Liver (tissue), 9 donors: Measurements from ENCODE around the gene MAP3K8. TPM values are rescaled to one million over a fixed set of nuclear protein-coding genes. Genes with fewer than 3 reads are reported as not detected.

Source experiments
- DNase-seq: peaks from one replicate; pipeline ENCODE4 v3.0.0-alpha.2; 2017; ENCODE audit warnings: low spot score
- H3K27ac ChIP-seq, 2 donors: one replicate each; pipeline ENCODE4 v1.7.0; 2013; ENCODE audit warnings: inconsistent platforms in 2 of 2, low read length in 2 of 2, control low read depth in 1 of 2, low read depth in 1 of 2, mild to moderate bottlenecking in 1 of 2
- H3K27me3 ChIP-seq, 4 donors: one replicate each; pipeline versions ENCODE4 v1.6.1 to v1.7.0; 2013; ENCODE audit warnings: low read length in 3 of 4, inconsistent platforms in 1 of 4, mild to moderate bottlenecking in 1 of 4, moderate library complexity in 1 of 4; ENCODE audit not compliant: control insufficient read depth in 4 of 4, insufficient read depth in 4 of 4
- H3K36me3 ChIP-seq, 4 donors: one replicate each; pipeline versions ENCODE4 v1.6.1 to v1.7.0; 2013; ENCODE audit warnings: low read length in 3 of 4, mild to moderate bottlenecking in 3 of 4, low read depth in 1 of 4, moderate library complexity in 1 of 4; ENCODE audit not compliant: control insufficient read depth in 4 of 4, insufficient read depth in 3 of 4
- H3K4me1 ChIP-seq, 4 donors: one replicate each; pipeline versions ENCODE4 v1.6.1 to v1.7.0; 2013; ENCODE audit warnings: low read length in 3 of 4, mild to moderate bottlenecking in 3 of 4, moderate library complexity in 1 of 4; ENCODE audit not compliant: control insufficient read depth in 4 of 4, insufficient read depth in 4 of 4
- H3K4me3 ChIP-seq, 3 donors: one replicate each; pipeline versions ENCODE4 v1.6.1 to v1.7.0; 2013; ENCODE audit warnings: low read length in 3 of 3, control low read depth in 1 of 3, low read depth in 1 of 3, mild to moderate bottlenecking in 1 of 3
- H3K9ac ChIP-seq, 2 donors: one replicate each; pipeline ENCODE4 v1.7.0; 2013; ENCODE audit warnings: low read length in 2 of 2, mild to moderate bottlenecking in 2 of 2, moderate library complexity in 2 of 2, control low read depth in 1 of 2, low read depth in 1 of 2
- H3K9me3 ChIP-seq, 4 donors: one replicate each; pipeline versions ENCODE4 v1.6.1 to v1.7.0; 2013; ENCODE audit warnings: low read length in 3 of 4; ENCODE audit not compliant: control insufficient read depth in 4 of 4
- CTCF ChIP-seq: fragments of 150-350 bp; IDR thresholded peaks from 2 replicates; pipeline ENCODE4 v1.5.1; 2017; ENCODE audit warnings: improper control_type of control experiment, low read depth, low read length; ENCODE audit not compliant: missing input control
- EGR1 ChIP-seq, 2 donors: IDR thresholded peaks; 2 replicates each; pipeline ENCODE4 v1.6.1; 2016 to 2018; ENCODE audit warnings: antibody characterized with exemption in 2 of 2, low read depth in 2 of 2
- FOXA1 ChIP-seq: IDR thresholded peaks from 2 replicates; pipeline ENCODE4 v1.6.1; 2016; ENCODE audit warnings: antibody characterized with exemption
- FOXA2 ChIP-seq: IDR thresholded peaks from 2 replicates; pipeline ENCODE4 v1.6.1; 2016; ENCODE audit warnings: antibody characterized with exemption
- GABPA ChIP-seq, 2 donors: IDR thresholded peaks in 1 of 2; conservative IDR thresholded peaks in 1 of 2; 2 replicates each; pipeline ENCODE4 v1.6.1; 2016; ENCODE audit warnings: antibody characterized with exemption in 2 of 2, mild to moderate bottlenecking in 1 of 2, moderate library complexity in 1 of 2
- HNF4A ChIP-seq, 2 donors: conservative IDR thresholded peaks; 2 replicates each; pipeline ENCODE4 v1.6.1; 2016; ENCODE audit warnings: antibody characterized with exemption in 2 of 2, mild to moderate bottlenecking in 2 of 2
- HNF4G ChIP-seq: IDR thresholded peaks from 2 replicates; pipeline ENCODE4 v1.6.1; 2016; ENCODE audit warnings: antibody characterized with exemption
- JUND ChIP-seq, 2 donors: IDR thresholded peaks; 2 replicates each; pipeline ENCODE4 v1.6.1; 2016; ENCODE audit warnings: antibody characterized with exemption in 2 of 2
- NR2F2 ChIP-seq: IDR thresholded peaks from 2 replicates; pipeline ENCODE4 v1.6.1; 2016; ENCODE audit warnings: antibody characterized with exemption
- RXRA ChIP-seq, 2 donors: IDR thresholded peaks; 2 replicates each; pipeline ENCODE4 v1.6.1; 2017 to 2018; ENCODE audit warnings: antibody characterized with exemption in 2 of 2, mild to moderate bottlenecking in 1 of 2
- SP1 ChIP-seq: IDR thresholded peaks from 2 replicates; pipeline ENCODE4 v1.6.1; 2018; ENCODE audit warnings: antibody characterized with exemption, mild to moderate bottlenecking
- TAF1 ChIP-seq: conservative IDR thresholded peaks from 2 replicates; pipeline ENCODE4 v1.6.1; 2016; ENCODE audit warnings: antibody characterized with exemption, mild to moderate bottlenecking
- YY1 ChIP-seq: IDR thresholded peaks from 2 replicates; pipeline ENCODE4 v1.6.1; 2016; ENCODE audit warnings: antibody characterized with exemption, mild to moderate bottlenecking
- WGBS: extraction: QIAGEN DNeasy Blood & Tissue Kit; methylation state at CpG from one replicate; pipeline ENCODE4 v1.1.7; 2013; 5-methylcytosine and 5-hydroxymethylcytosine counted together
- polyA plus RNA-seq, 2 donors: library from polyadenylated mRNA; stranded (reverse) in 1 of 2; unstranded in 1 of 2; fragments of 200-250 nt in 1 of 2; fragments of >200 nt in 1 of 2; fragmentation: Nextera tagmentation in 1 of 2; extraction: Ambion mirVana in 1 of 2; gene quantifications; one replicate each; pipeline versions ENCODE4 v1.2.1 to v1.2.3, GENCODE V29; 2013 to 2015
- total RNA-seq, 2 donors: library from RNA; depleted of rRNA; stranded (reverse); fragments of >200 nt; gene quantifications; one replicate each; pipeline ENCODE4 v1.2.3, GENCODE V29; 2014
- TF ChIP-seq, protein P1 (sequence below): IDR thresholded peaks from 2 replicates; pipeline ENCODE4 v1.6.1; 2016; ENCODE audit warnings: antibody characterized with exemption
- TF ChIP-seq, protein P2 (sequence below): IDR thresholded peaks from 2 replicates; pipeline ENCODE4 v1.6.1; 2016; ENCODE audit warnings: antibody characterized with exemption
- TF ChIP-seq, protein P3 (sequence below): IDR thresholded peaks from 2 replicates; pipeline ENCODE4 v1.6.1; 2016; ENCODE audit warnings: antibody characterized with exemption, mild to moderate bottlenecking
- donor health status: healthy.
- donor health status: healthy.
- donor health status: healthy.
- donor health status: healthy.
- donor health status: healthy.

Gene MAP3K8
- total and polyA plus RNA-seq, 4 donors: 2.1 to 11.4 (median 6.1) TPM

- TF ChIP-seq, protein P1, sequence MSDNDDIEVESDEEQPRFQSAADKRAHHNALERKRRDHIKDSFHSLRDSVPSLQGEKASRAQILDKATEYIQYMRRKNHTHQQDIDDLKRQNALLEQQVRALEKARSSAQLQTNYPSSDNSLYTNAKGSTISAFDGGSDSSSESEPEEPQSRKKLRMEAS: no peak
- TF ChIP-seq YY1: no peak
- TF ChIP-seq FOXA1: no peak
- no peak for TF ChIP-seq HNF4G
- TF ChIP-seq RXRA (IDR thresholded peaks at IDR 0.05): no peak
- TF ChIP-seq JUND (IDR thresholded peaks at IDR 0.05): no peak
- no peak for TF ChIP-seq CTCF
- TF ChIP-seq EGR1 (IDR thresholded peaks at IDR 0.05; ENCODE audit: low read depth in 2 of 2): no peak
- TF ChIP-seq SP1: no peak
- no peak for TF ChIP-seq NR2F2
- TF ChIP-seq, protein P2, sequence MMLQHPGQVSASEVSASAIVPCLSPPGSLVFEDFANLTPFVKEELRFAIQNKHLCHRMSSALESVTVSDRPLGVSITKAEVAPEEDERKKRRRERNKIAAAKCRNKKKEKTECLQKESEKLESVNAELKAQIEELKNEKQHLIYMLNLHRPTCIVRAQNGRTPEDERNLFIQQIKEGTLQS: no peak
- TF ChIP-seq, protein P3, sequence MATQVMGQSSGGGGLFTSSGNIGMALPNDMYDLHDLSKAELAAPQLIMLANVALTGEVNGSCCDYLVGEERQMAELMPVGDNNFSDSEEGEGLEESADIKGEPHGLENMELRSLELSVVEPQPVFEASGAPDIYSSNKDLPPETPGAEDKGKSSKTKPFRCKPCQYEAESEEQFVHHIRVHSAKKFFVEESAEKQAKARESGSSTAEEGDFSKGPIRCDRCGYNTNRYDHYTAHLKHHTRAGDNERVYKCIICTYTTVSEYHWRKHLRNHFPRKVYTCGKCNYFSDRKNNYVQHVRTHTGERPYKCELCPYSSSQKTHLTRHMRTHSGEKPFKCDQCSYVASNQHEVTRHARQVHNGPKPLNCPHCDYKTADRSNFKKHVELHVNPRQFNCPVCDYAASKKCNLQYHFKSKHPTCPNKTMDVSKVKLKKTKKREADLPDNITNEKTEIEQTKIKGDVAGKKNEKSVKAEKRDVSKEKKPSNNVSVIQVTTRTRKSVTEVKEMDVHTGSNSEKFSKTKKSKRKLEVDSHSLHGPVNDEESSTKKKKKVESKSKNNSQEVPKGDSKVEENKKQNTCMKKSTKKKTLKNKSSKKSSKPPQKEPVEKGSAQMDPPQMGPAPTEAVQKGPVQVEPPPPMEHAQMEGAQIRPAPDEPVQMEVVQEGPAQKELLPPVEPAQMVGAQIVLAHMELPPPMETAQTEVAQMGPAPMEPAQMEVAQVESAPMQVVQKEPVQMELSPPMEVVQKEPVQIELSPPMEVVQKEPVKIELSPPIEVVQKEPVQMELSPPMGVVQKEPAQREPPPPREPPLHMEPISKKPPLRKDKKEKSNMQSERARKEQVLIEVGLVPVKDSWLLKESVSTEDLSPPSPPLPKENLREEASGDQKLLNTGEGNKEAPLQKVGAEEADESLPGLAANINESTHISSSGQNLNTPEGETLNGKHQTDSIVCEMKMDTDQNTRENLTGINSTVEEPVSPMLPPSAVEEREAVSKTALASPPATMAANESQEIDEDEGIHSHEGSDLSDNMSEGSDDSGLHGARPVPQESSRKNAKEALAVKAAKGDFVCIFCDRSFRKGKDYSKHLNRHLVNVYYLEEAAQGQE: no peak
- no peak for TF ChIP-seq FOXA2
- no peak for TF ChIP-seq TAF1
- no peak for TF ChIP-seq HNF4A (conservative IDR thresholded peaks at IDR 0.05)
- no peak for TF ChIP-seq GABPA (IDR thresholded peaks at IDR 0.05 in 1 of 2, conservative IDR thresholded peaks at IDR 0.05 in 1 of 2)
Measured at GRCh38 chr10:30455816-30456215, 21.8 kb downstream of the MAP3K8 start.

GRCh38 chr10:30456266-30456665 is 22.3 kb downstream of the MAP3K8 start:
- no peak for DNase-seq
- H3K9ac ChIP-seq: no peak overlapping the region
- no peaks in the 10 kb centered on the region for H3K4me1 ChIP-seq
- H3K4me3 ChIP-seq: no peak overlapping the region
- 63% methylated on average over 4 of the region's 4 CpGs for WGBS
- H3K27me3 ChIP-seq: no peaks in the 10 kb centered on the region
- H3K27ac ChIP-seq: peak overlapping the region; percentile 0 to 47
- TF ChIP-seq, protein P3: no peak
- peak; percentile 7 for TF ChIP-seq SP1
- TF ChIP-seq HNF4A (conservative IDR thresholded peaks at IDR 0.05): no peak
- no peak for TF ChIP-seq TAF1
- H3K36me3 ChIP-seq: peaks cover 1 to 22% (median 19%) of the 10 kb centered on the region in 4 donors
- no peaks in the 10 kb centered on the region for H3K9me3 ChIP-seq

More at GRCh38 chr10:30455816-30456215, 21.8 kb downstream of the MAP3K8 start:
- peak overlapping the region; percentile 0 to 47 for H3K27ac ChIP-seq
- no peak overlapping the region for H3K9ac ChIP-seq
- WGBS: 80% methylated on average over 4 of the region's 4 CpGs
- H3K36me3 ChIP-seq: peaks cover 1 to 20% (median 16%) of the 10 kb centered on the region in 4 donors
- H3K4me1 ChIP-seq: no peaks in the 10 kb centered on the region
- no peak for DNase-seq
- H3K9me3 ChIP-seq: no peaks in the 10 kb centered on the region
- H3K27me3 ChIP-seq: no peaks in the 10 kb centered on the region
- no peak overlapping the region for H3K4me3 ChIP-seq
